Stimulated activated CD4-positive, alpha-beta T cell treated with anti-CD3 and anti-CD28 coated beads, Interleukin-4, amount 100 ng/mL, for 48 hours (primary cell): Measurements from ENCODE around the gene ZNF519.
"Not testable (repeated sequence)": the region's sequence is repeated elsewhere in the genome, so short reads cannot be mapped to it uniquely, and the experiment has no call there.

Source experiments
- DNase-seq, 2 donors: peaks; one replicate each; pipeline ENCODE4 v3.0.0-alpha.2; 2020; ENCODE audit warnings: low read depth in 2 of 2

ZNF519 gene

GRCh38 chr18:14132271-14132700 lies at the start of gene ZNF519:
TSS of gene ZNF519 (minus strand) at chr18:14132435. CDS start at chr18:14132277, 158 bp downstream.
- DNase-seq, result peak; percentile 74 to 84

GRCh38 chr18:14179306-14179705 lies 47.1 kb upstream of the ZNF519 start:
- DNase-seq, result no peak

- DNase-seq, result peak; percentile 63 to 73
Observed at GRCh38 chr18:14178321-14179196, 46.3 kb upstream of the ZNF519 start.

GRCh38 chr18:14177540-14178320 lies 45.5 kb upstream of the ZNF519 start:
- DNase-seq, result not testable (repeated sequence)

GRCh38 chr18:14175404-14175803 lies 43.2 kb upstream of the ZNF519 start:
- DNase-seq, result not testable (repeated sequence)

- DNase-seq, result no peak
Observed at GRCh38 chr18:14174706-14175085, 42.5 kb upstream of the ZNF519 start.

GRCh38 chr18:14174002-14174705 lies 41.9 kb upstream of the ZNF519 start:
- DNase-seq, result not testable (repeated sequence)

- not testable (repeated sequence) for DNase-seq
Observed at GRCh38 chr18:14173116-14173951, 41.1 kb upstream of the ZNF519 start.

- not testable (repeated sequence) for DNase-seq
Observed at GRCh38 chr18:14172142-14173115, 40.2 kb upstream of the ZNF519 start.

- DNase-seq, result not testable (repeated sequence)
Observed at GRCh38 chr18:14171301-14172141, 39.3 kb upstream of the ZNF519 start.

GRCh38 chr18:14170367-14171036 lies 38.3 kb upstream of the ZNF519 start:
- not testable (repeated sequence) for DNase-seq

GRCh38 chr18:14162915-14163314 lies 30.7 kb upstream of the ZNF519 start:
- not testable (repeated sequence) for DNase-seq

GRCh38 chr18:14151564-14152113 lies 19.4 kb upstream of the ZNF519 start:
- not testable (repeated sequence) for DNase-seq

- not testable (repeated sequence) for DNase-seq
Observed at GRCh38 chr18:14150766-14151165, 18.5 kb upstream of the ZNF519 start.

- DNase-seq, result not testable (repeated sequence)
Observed at GRCh38 chr18:14149916-14150420, 17.7 kb upstream of the ZNF519 start.

GRCh38 chr18:14149121-14149850 lies 17.1 kb upstream of the ZNF519 start:
- not testable (repeated sequence) for DNase-seq
